ENCODE measurements around the gene ODF4.
"Not testable (repeated sequence)": the region's sequence is repeated elsewhere in the genome, so short reads cannot be mapped to it uniquely, and the experiment has no call there.

ODF4 gene

GRCh38 chr17:8387914-8388651 is 48.4 kb downstream of the ODF4 start:
- H3K27me3 ChIP-seq (ENCODE audit: control insufficient read depth in 5 of 5, insufficient read depth in 4 of 5, low read length in 5 of 5), result peaks cover 0 to 9% (median 2%) of the 10 kb centered on the region in 5 donors
- no peak overlapping the region for H3K4me3 ChIP-seq (ENCODE audit: low read depth in 1 of 5, low read length in 5 of 5)
- H3K9ac ChIP-seq (ENCODE audit: low read length in 5 of 5), result no peak overlapping the region
- H3K27ac ChIP-seq (ENCODE audit: low read depth, low read length), result no peak overlapping the region
- no peaks in the 10 kb centered on the region for H3K9me3 ChIP-seq (ENCODE audit: control insufficient read depth in 5 of 5, low read length in 5 of 5)
- H3K4me1 ChIP-seq (ENCODE audit: control insufficient read depth in 5 of 5, insufficient read depth in 5 of 5, low read length in 5 of 5), result peaks cover 4 to 22% (median 17%) of the 10 kb centered on the region in 5 donors
- H3K36me3 ChIP-seq (ENCODE audit: control insufficient read depth in 5 of 5, insufficient read depth in 5 of 5, low read length in 5 of 5), result no peaks in the 10 kb centered on the region

- Histone ChIP-seq H3K4me1 (ENCODE audit: control insufficient read depth in 5 of 5, insufficient read depth in 5 of 5, low read length in 5 of 5) (no peaks in the 10 kb centered on the region), H3K9ac (ENCODE audit: low read length in 5 of 5) (peak overlapping the region in 1 of 5 donors; percentile 20), H3K36me3 (ENCODE audit: control insufficient read depth in 5 of 5, insufficient read depth in 5 of 5, low read length in 5 of 5) (no peaks in the 10 kb centered on the region), H3K4me3 (ENCODE audit: low read depth in 1 of 5, low read length in 5 of 5) (no peak overlapping the region), H3K9me3 (ENCODE audit: control insufficient read depth in 5 of 5, low read length in 5 of 5) (no peaks in the 10 kb centered on the region), H3K27ac (ENCODE audit: low read depth, low read length) (no peak overlapping the region), H3K27me3 (ENCODE audit: control insufficient read depth in 5 of 5, insufficient read depth in 4 of 5, low read length in 5 of 5) (peaks cover 14 to 27% (median 21%) of the 10 kb centered on the region in 5 donors)
Measured at GRCh38 chr17:8391711-8392110, 52.1 kb downstream of the ODF4 start.

- Histone ChIP-seq H3K4me1 (ENCODE audit: control insufficient read depth in 5 of 5, insufficient read depth in 5 of 5, low read length in 5 of 5) (no peaks in the 10 kb centered on the region), H3K4me3 (ENCODE audit: low read depth in 1 of 5, low read length in 5 of 5) (no peak overlapping the region), H3K27ac (ENCODE audit: low read depth, low read length) (no peak overlapping the region), H3K27me3 (ENCODE audit: control insufficient read depth in 5 of 5, insufficient read depth in 4 of 5, low read length in 5 of 5) (peaks cover 16 to 30% (median 25%) of the 10 kb centered on the region in 5 donors), H3K9ac (ENCODE audit: low read length in 5 of 5) (peak overlapping the region in 1 of 5 donors; percentile 20), H3K36me3 (ENCODE audit: control insufficient read depth in 5 of 5, insufficient read depth in 5 of 5, low read length in 5 of 5) (no peaks in the 10 kb centered on the region), H3K9me3 (ENCODE audit: control insufficient read depth in 5 of 5, low read length in 5 of 5) (no peaks in the 10 kb centered on the region)
Measured at GRCh38 chr17:8392274-8392673, 52.6 kb downstream of the ODF4 start.

GRCh38 chr17:8392674-8393469 is 53.2 kb downstream of the ODF4 start:
- no peaks in the 10 kb centered on the region for H3K4me1 ChIP-seq (ENCODE audit: control insufficient read depth in 5 of 5, insufficient read depth in 5 of 5, low read length in 5 of 5)
- H3K4me3 ChIP-seq (ENCODE audit: low read depth in 1 of 5, low read length in 5 of 5), result no peak overlapping the region
- no peaks in the 10 kb centered on the region for H3K36me3 ChIP-seq (ENCODE audit: control insufficient read depth in 5 of 5, insufficient read depth in 5 of 5, low read length in 5 of 5)
- no peak overlapping the region for H3K27ac ChIP-seq (ENCODE audit: low read depth, low read length)
- H3K9ac ChIP-seq (ENCODE audit: low read length in 5 of 5), result no peak overlapping the region
- no peaks in the 10 kb centered on the region for H3K9me3 ChIP-seq (ENCODE audit: control insufficient read depth in 5 of 5, low read length in 5 of 5)
- H3K27me3 ChIP-seq (ENCODE audit: control insufficient read depth in 5 of 5, insufficient read depth in 4 of 5, low read length in 5 of 5), result peaks cover 20 to 36% (median 30%) of the 10 kb centered on the region in 5 donors

- H3K27ac ChIP-seq (ENCODE audit: low read depth, low read length), result no peak overlapping the region
- no peak overlapping the region for H3K9ac ChIP-seq (ENCODE audit: low read length in 5 of 5)
- no peaks in the 10 kb centered on the region for H3K4me1 ChIP-seq (ENCODE audit: control insufficient read depth in 5 of 5, insufficient read depth in 5 of 5, low read length in 5 of 5)
- H3K27me3 ChIP-seq (ENCODE audit: control insufficient read depth in 5 of 5, insufficient read depth in 4 of 5, low read length in 5 of 5), result peaks cover 23 to 39% (median 36%) of the 10 kb centered on the region in 5 donors
- no peaks in the 10 kb centered on the region for H3K9me3 ChIP-seq (ENCODE audit: control insufficient read depth in 5 of 5, low read length in 5 of 5)
- H3K36me3 ChIP-seq (ENCODE audit: control insufficient read depth in 5 of 5, insufficient read depth in 5 of 5, low read length in 5 of 5), result no peaks in the 10 kb centered on the region
- no peak overlapping the region for H3K4me3 ChIP-seq (ENCODE audit: low read depth in 1 of 5, low read length in 5 of 5)
Measured at GRCh38 chr17:8393470-8394231, 54.0 kb downstream of the ODF4 start.

- not testable (repeated sequence) for H3K27ac ChIP-seq (ENCODE audit: low read depth, low read length); H3K4me3 ChIP-seq (ENCODE audit: low read depth in 1 of 5, low read length in 5 of 5); H3K4me1 ChIP-seq (ENCODE audit: control insufficient read depth in 5 of 5, insufficient read depth in 5 of 5, low read length in 5 of 5); H3K36me3 ChIP-seq (ENCODE audit: control insufficient read depth in 5 of 5, insufficient read depth in 5 of 5, low read length in 5 of 5); H3K9me3 ChIP-seq (ENCODE audit: control insufficient read depth in 5 of 5, low read length in 5 of 5); H3K9ac ChIP-seq (ENCODE audit: low read length in 5 of 5)
- peaks cover 23 to 43% (median 39%) of the 10 kb centered on the region in 5 donors for H3K27me3 ChIP-seq (ENCODE audit: control insufficient read depth in 5 of 5, insufficient read depth in 4 of 5, low read length in 5 of 5)
Measured at GRCh38 chr17:8394497-8394896, 54.9 kb downstream of the ODF4 start.
